H1 (cell line): ENCODE data around the gene DRD1. TPM values are rescaled to one million over a fixed set of nuclear protein-coding genes. Genes with fewer than 3 reads are reported as not detected.

ENCODE experiments used
- CHD2 ChIP-seq: IDR thresholded peaks from 2 replicates; pipeline ENCODE4 v1.6.1; 2012; ENCODE audit warnings: low read length, improper control_type of control experiment
- CHD7 ChIP-seq: fragments of 300-600 bp; sonication (generic); IDR thresholded peaks from 2 replicates; pipeline ENCODE4 v1.7.1; 2012; ENCODE audit warnings: low read length, moderate library complexity, mild to moderate bottlenecking, inconsistent platforms; ENCODE audit not compliant: insufficient replicate concordance
- E2F6 ChIP-seq: IDR thresholded peaks from 2 replicates; pipeline ENCODE4 v1.6.1; 2012; ENCODE audit warnings: inconsistent platforms
- JUND ChIP-seq: IDR thresholded peaks from 2 replicates; pipeline ENCODE4 v1.6.1; 2011; ENCODE audit warnings: mild to moderate bottlenecking, improper control_type of control experiment, low read length
- NANOG ChIP-seq: IDR thresholded peaks from 2 replicates; pipeline ENCODE4 v1.6.1; 2011; ENCODE audit warnings: low read length, low read depth, mild to moderate bottlenecking, inconsistent platforms; ENCODE audit not compliant: insufficient read depth, poor library complexity, severe bottlenecking
- SIX5 ChIP-seq: IDR thresholded peaks from 2 replicates; pipeline ENCODE4 v1.6.1; 2011; ENCODE audit warnings: mild to moderate bottlenecking, low read depth, low read length
- SP1 ChIP-seq: IDR thresholded peaks from 2 replicates; pipeline ENCODE4 v1.6.1; 2011; ENCODE audit warnings: low read depth, low read length
- SUZ12 ChIP-seq: fragments of 200-600 bp; sonication (generic); IDR thresholded peaks from 2 replicates; pipeline ENCODE4 v1.6.1; 2012; ENCODE audit warnings: mild to moderate bottlenecking, inconsistent platforms, low read length, moderate library complexity, mixed read lengths
- TAF1 ChIP-seq: IDR thresholded peaks from 2 replicates; pipeline ENCODE4 v1.6.1; 2011; ENCODE audit warnings: mild to moderate bottlenecking, low read depth, low read length
- TBP ChIP-seq: IDR thresholded peaks from 2 replicates; pipeline ENCODE4 v1.6.1; 2011; ENCODE audit warnings: low read depth, low read length, improper control_type of control experiment
- YY1 ChIP-seq: IDR thresholded peaks from 2 replicates; pipeline ENCODE4 v1.6.1; 2011; ENCODE audit warnings: low read depth, mild to moderate bottlenecking, low read length
- polyA plus RNA-seq, 7 experiments: library from polyadenylated mRNA; depleted of rRNA in 3 of 7; stranded (reverse) in 5 of 7; unstranded in 2 of 7; fragments of >200 nt in 5 of 7; fragments of 200-250 nt in 2 of 7; gene quantifications; 1 replicate in 5 of 7; 2 replicates in 1 of 7; 4 replicates in 1 of 7; pipeline versions ENCODE4 v1.2.1 to v1.2.3, GENCODE V29; 2011 to 2013; ENCODE audit warnings: missing spikeins in 2 of 7, mixed read lengths in 2 of 7
- total RNA-seq: library from RNA; stranded (reverse); fragmentation: NEBNext Ultra II Directional; extraction: Animal tissue kit (Norgen Biotek cat#: 25700); gene quantifications from 2 replicates; pipeline ENCODE4 v1.2.1, GENCODE V29; 2021

The DRD1 gene
- total and polyA plus RNA-seq, 2 of the 8 experiments (the other 6 are each of a cell fraction or from before 2014, with no cell fraction given) = 0.03 to 0.19 TPM

GRCh38 chr5:175438234-175438857 lies 5.6 kb downstream of the DRD1 start (continued):
- no peak for TF ChIP-seq CHD7
- no peak for TF ChIP-seq SUZ12
- 0 out of 2 replicates have a peak, but pooled peaks have one; percentile 18 for TF ChIP-seq TAF1
- no peak for TF ChIP-seq SIX5
- no peak for TF ChIP-seq JUND
- no peak for TF ChIP-seq NANOG
- no peak for TF ChIP-seq YY1
- no peak for TF ChIP-seq CHD2
- no peak for TF ChIP-seq SP1
- no peak for TF ChIP-seq TBP
- TF ChIP-seq E2F6 = no peak
